Subcutaneous adipose tissue (tissue), 4 donors: ENCODE data around the gene USP20. TPM values are rescaled to one million over a fixed set of nuclear protein-coding genes. Genes with fewer than 3 reads are reported as not detected.

Experiments
- CTCF ChIP-seq: fragments of 450-650 bp; IDR thresholded peaks from one replicate; pipeline ENCODE4 v1.5.1; 2016; ENCODE audit warnings: low read depth, mild to moderate bottlenecking, control low read depth, antibody characterized with exemption, moderate library complexity
- total RNA-seq, 4 donors: library from RNA; depleted of rRNA; stranded (reverse); fragments of >200 nt; gene quantifications; one replicate each; pipeline ENCODE4 v1.1.0, GENCODE V29; 2016

The USP20 gene
- total RNA-seq, 4 donors from 2014 or later: 12.1 to 23.7 (median 19.8) TPM

GRCh38 chr9:129813661-129814060 is 21.6 kb upstream of the USP20 start:
- TF ChIP-seq CTCF: no peak

GRCh38 chr9:129814432-129815223 is 20.6 kb upstream of the USP20 start:
- TF ChIP-seq CTCF: no peak

- no peak for TF ChIP-seq CTCF
These were observed 20.0 kb upstream of the USP20 start for GRCh38 chr9:129815278-129815677.

- no peak for TF ChIP-seq CTCF
These were observed 18.5 kb upstream of the USP20 start for GRCh38 chr9:129816501-129817435.

GRCh38 chr9:129822898-129823541 is 12.2 kb upstream of the USP20 start:
- no peak for TF ChIP-seq CTCF

- TF ChIP-seq CTCF: no peak
These were observed 11.7 kb upstream of the USP20 start for GRCh38 chr9:129823542-129823934.
